AG09309 (cell line): ENCODE results near the gene ABLIM2.

Experiments used
- DNase-seq: peaks from one replicate; pipeline ENCODE4 v3.0.0-alpha.2; 2010; ENCODE audit warnings: low read depth
- H3K4me3 ChIP-seq: 2 replicates; pipeline ENCODE4 v1.5.1; 2011; ENCODE audit warnings: mild to moderate bottlenecking, low read depth, low read length, moderate library complexity; ENCODE audit not compliant: control insufficient read depth
- CTCF ChIP-seq: IDR thresholded peaks from 2 replicates; pipeline ENCODE4 v1.5.1; 2011; ENCODE audit warnings: mild to moderate bottlenecking, low read depth, low read length, inconsistent platforms; ENCODE audit not compliant: insufficient read depth, control insufficient read depth; ENCODE audit errors: missing control alignments

ABLIM2 gene

GRCh38 chr4:8076023-8076422 lies 82.6 kb downstream of the ABLIM2 start:
- no peak for TF ChIP-seq CTCF
- no peak overlapping the region for H3K4me3 ChIP-seq
- DNase-seq = no peak

- no peak for DNase-seq
- TF ChIP-seq CTCF = no peak
- H3K4me3 ChIP-seq = no peak overlapping the region
These were observed 85.3 kb downstream of the ABLIM2 start for GRCh38 chr4:8073206-8073863.

- TF ChIP-seq CTCF = no peak
- DNase-seq = no peak
- H3K4me3 ChIP-seq = no peak overlapping the region
These were observed 86.2 kb downstream of the ABLIM2 start for GRCh38 chr4:8072235-8072968.

GRCh38 chr4:8071766-8072165 lies 86.8 kb downstream of the ABLIM2 start:
- no peak for DNase-seq
- H3K4me3 ChIP-seq = no peak overlapping the region
- TF ChIP-seq CTCF = no peak

GRCh38 chr4:8070736-8071718 lies 87.6 kb downstream of the ABLIM2 start:
- H3K4me3 ChIP-seq = no peak overlapping the region
- DNase-seq = no peak
- TF ChIP-seq CTCF = no peak

GRCh38 chr4:8069102-8069752 lies 89.4 kb downstream of the ABLIM2 start:
- DNase-seq = no peak
- H3K4me3 ChIP-seq = no peak overlapping the region
- no peak for TF ChIP-seq CTCF
